ENCODE measurements around the gene ZNF525. TPM values are rescaled to one million over a fixed set of nuclear protein-coding genes. Genes with fewer than 3 reads are reported as not detected.

ZNF525 gene
- total and polyA plus RNA-seq, 7 experiments from 2014 or later, result 11.5 to 33.7 (median 19.7) TPM

DNA sequence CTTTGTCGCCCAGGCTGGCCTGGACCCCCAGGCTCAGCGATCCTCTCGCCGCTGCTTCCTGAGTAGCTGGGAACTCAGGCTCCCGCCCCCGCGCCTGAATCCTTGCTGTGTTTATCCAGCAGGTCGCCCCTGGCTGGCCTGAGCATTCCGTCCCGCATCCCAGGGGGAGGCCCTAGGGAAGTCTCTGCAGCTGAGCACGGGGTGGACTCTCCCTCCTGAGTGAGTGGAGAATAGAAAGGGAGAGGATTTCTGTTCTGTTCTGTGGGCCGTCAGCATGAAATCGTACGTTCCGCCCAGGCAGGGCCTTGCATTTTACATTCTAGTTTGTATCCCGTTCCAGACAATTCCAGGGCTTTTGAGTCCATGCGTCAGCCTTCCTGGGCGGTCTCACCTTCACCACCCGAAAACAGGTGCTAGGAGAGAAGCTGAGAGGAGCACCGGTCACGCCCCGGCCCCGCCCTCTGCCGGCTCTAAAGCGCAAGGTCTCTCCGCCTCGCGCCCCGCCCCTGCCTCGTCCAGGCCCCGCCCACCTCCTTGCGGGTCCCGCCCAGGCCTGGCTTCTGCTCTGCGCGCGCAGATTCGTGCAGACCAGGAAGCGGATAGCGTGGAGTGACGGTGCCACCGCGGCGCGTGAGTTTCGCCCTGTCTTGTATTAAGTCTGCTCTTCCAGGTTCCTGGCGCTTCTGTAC is 66.0 kb downstream of the ZNF525 start, which contains the start of gene ZNF761:
ZNF761 (plus strand) TSS at position 586 of the 689 bp plus-strand sequence. CDS start 15,285 bp downstream, outside the sequence.
- peaks cover 5 to 38% (median 31%) of the 10 kb centered on the region in 5 donors for H3K36me3 Mint-ChIP-seq
- ATAC-seq, result peak; percentile 100
- Histone ChIP-seq H3K9me3 (ENCODE audit: control insufficient read depth in 2 of 3, low read length in 3 of 3) (peaks cover 0 to 8% (median 0%) of the 10 kb centered on the region in 3 experiments), H3K36me3 (ENCODE audit: control insufficient read depth in 2 of 3, insufficient read depth in 3 of 3, low read length in 3 of 3) (peaks cover 0 to 21% (median 9%) of the 10 kb centered on the region in 3 experiments), H3K27me3 (ENCODE audit: control insufficient read depth in 2 of 2, insufficient read depth in 2 of 2, low read length in 2 of 2) (no peaks in the 10 kb centered on the region), H3K4me3 (ENCODE audit: low read length) (peak within 1 kb of the TSS; percentile 91), H3K4me1 (ENCODE audit: control insufficient read depth in 2 of 2, insufficient read depth in 2 of 2, low read length in 2 of 2) (peaks cover 6 to 16% of the 10 kb centered on the region in 2 donors), H3K27ac (ENCODE audit: low read depth, low read length) (peak within 1 kb of the TSS; percentile 79)
- H3K4me3 Mint-ChIP-seq, result peak within 1 kb of the TSS; percentile 94 to 99 (median 97)
- H3K4me1 Mint-ChIP-seq, result peaks cover 20 to 55% (median 35%) of the 10 kb centered on the region in 7 donors
- CTCF ChIA-PET, result no interaction called here
- no peaks in the 10 kb centered on the region for H3K27me3 Mint-ChIP-seq
- peaks cover 0 to 24% (median 6%) of the 10 kb centered on the region in 11 donors for H3K9me3 Mint-ChIP-seq
- peak; percentile 94 to 99 (median 98) for DNase-seq
- H3K27ac Mint-ChIP-seq, result peak within 1 kb of the TSS; percentile 90 to 99 (median 96)
- intact Hi-C loops (cut with micrococcal nuclease), result loop anchor here (1.0 to 2.0 kb wide), 10 partner anchors 36 to 534 kb away; partner anchors contain the start of genes ZNF525 (in 2 of the 2), ZNF765 (in 2 of the 2), ZNF813 (in 2 of the 2) and ZNF160 (in 1 of the 2)
- POLR2A ChIA-PET, result interaction anchor here (0.6 to 1.2 kb wide), 3 partner anchors 234 to 905 kb away, joined by 3 read pairs; no protein-coding TSS in a partner anchor

- H3K4me1 ChIP-seq (ENCODE audit: control insufficient read depth in 2 of 2, insufficient read depth in 2 of 2, low read length in 2 of 2), result peaks cover 6 to 16% of the 10 kb centered on the region in 2 donors
- peaks cover 0 to 25% (median 9%) of the 10 kb centered on the region in 3 experiments for H3K36me3 ChIP-seq (ENCODE audit: control insufficient read depth in 2 of 3, insufficient read depth in 3 of 3, low read length in 3 of 3)
- peak overlapping the region; percentile 79 for H3K27ac ChIP-seq (ENCODE audit: low read depth, low read length)
- POLR2A ChIA-PET, result interaction anchor here (0.6 to 1.5 kb wide), 3 partner anchors 88 to 906 kb away, joined by 3 to 4 read pairs (median 3); no protein-coding TSS in a partner anchor
- CTCF ChIA-PET, result no interaction called here
- ATAC-seq, result peak; percentile 38
- intact Hi-C loops (cut with micrococcal nuclease), result loop anchor here in 1 of 2 donors (2.0 kb wide), 1 partner anchor 99 kb away; the partner anchor contains the start of gene ZNF845
- H3K4me3 ChIP-seq (ENCODE audit: low read length), result peak overlapping the region; percentile 91
- Mint-ChIP-seq H3K36me3 (peaks cover 5 to 43% (median 35%) of the 10 kb centered on the region in 5 donors), H3K9me3 (peaks cover 0 to 30% (median 7%) of the 10 kb centered on the region in 11 donors), H3K27ac (peak overlapping the region; percentile 90 to 99 (median 96)), H3K4me3 (peak overlapping the region; percentile 94 to 99 (median 97)), H3K4me1 (peaks cover 20 to 55% (median 35%) of the 10 kb centered on the region in 7 donors), H3K27me3 (no peaks in the 10 kb centered on the region)
- peak in 3 of 9 donors; percentile 5 to 30 (median 25) for DNase-seq
- H3K9me3 ChIP-seq (ENCODE audit: control insufficient read depth in 2 of 3, low read length in 3 of 3), result peaks cover 0 to 13% (median 0%) of the 10 kb centered on the region in 3 experiments
- no peaks in the 10 kb centered on the region for H3K27me3 ChIP-seq (ENCODE audit: control insufficient read depth in 2 of 2, insufficient read depth in 2 of 2, low read length in 2 of 2)
Observed at GRCh38 chr19:53432088-53432661, 66.7 kb downstream of the ZNF525 start.

Other genes with a start within 250 kb of the ZNF525 start
- 1 to 10 TPM in 2 of 5 experiments, under 1 TPM in 3; 0.58 to 2.1 (median 0.98) TPM for gene ZNF415, start 232.8 kb upstream of the ZNF525 start, total RNA-seq
- 1 to 10 TPM; 2.2 to 3.6 TPM for gene ZNF415, start 232.8 kb upstream of the ZNF525 start, polyA plus RNA-seq
- gene ZNF347, start 206.7 kb upstream of the ZNF525 start, total RNA-seq, result 10 to 100 TPM in 2 of 5 experiments, 1 to 10 TPM in 3; 3.3 to 26.9 (median 7.3) TPM
- 1 to 10 TPM; 6.5 to 9.5 TPM for gene ZNF347, start 206.7 kb upstream of the ZNF525 start, polyA plus RNA-seq
- 1 to 10 TPM; 1.6 to 5.9 (median 3.3) TPM for gene ZNF665, start 172.3 kb upstream of the ZNF525 start, total RNA-seq
- 10 to 100 TPM; 12.2 to 13.7 TPM for gene ZNF665, start 172.3 kb upstream of the ZNF525 start, polyA plus RNA-seq
- 10 to 100 TPM in 2 of 5 experiments, 1 to 10 TPM in 3; 2.2 to 25.9 (median 7.4) TPM for gene ZNF677, start 110.8 kb upstream of the ZNF525 start, total RNA-seq
- 10 to 100 TPM; 20.5 to 29.9 TPM for gene ZNF677, start 110.8 kb upstream of the ZNF525 start, polyA plus RNA-seq
- not detected for gene VN1R2, start 107.4 kb upstream of the ZNF525 start, total RNA-seq
- gene VN1R2, start 107.4 kb upstream of the ZNF525 start, polyA plus RNA-seq, result not detected
- gene VN1R4, start 98.0 kb upstream of the ZNF525 start, total RNA-seq, result not detected
- gene VN1R4, start 98.0 kb upstream of the ZNF525 start, polyA plus RNA-seq, result not detected
- 10 to 100 TPM in 3 of 5 experiments, 1 to 10 TPM in 2; 4.6 to 18.9 (median 11.1) TPM for gene ZNF845, start 32.0 kb upstream of the ZNF525 start, total RNA-seq
- gene ZNF845, start 32.0 kb upstream of the ZNF525 start, polyA plus RNA-seq, result 10 to 100 TPM in 1 of 2 donors, 1 to 10 TPM in 1; 6.5 to 19.8 TPM
- gene ZNF765, start 29.4 kb downstream of the ZNF525 start, total RNA-seq, result 10 to 100 TPM in 3 of 5 experiments, 1 to 10 TPM in 2; 5.1 to 19.5 (median 11.4) TPM
- 10 to 100 TPM in 1 of 2 donors, 1 to 10 TPM in 1; 6.9 to 13.1 TPM for gene ZNF765, start 29.4 kb downstream of the ZNF525 start, polyA plus RNA-seq
- 10 to 100 TPM in 3 of 5 experiments, 1 to 10 TPM in 2; 8.0 to 18.8 (median 13.1) TPM for gene ZNF761, start 66.3 kb downstream of the ZNF525 start, total RNA-seq
- gene ZNF761, start 66.3 kb downstream of the ZNF525 start, polyA plus RNA-seq, result 10 to 100 TPM; 12.6 to 13.9 TPM
- 10 to 100 TPM in 1 of 5 experiments, 1 to 10 TPM in 4; 2.5 to 11.2 (median 4.6) TPM for gene ZNF813, start 102.0 kb downstream of the ZNF525 start, total RNA-seq
- 1 to 10 TPM; 3.9 to 7.0 TPM for gene ZNF813, start 102.0 kb downstream of the ZNF525 start, polyA plus RNA-seq
- 100 to 1,000 TPM in 2 of 5 experiments, 10 to 100 TPM in 3; 18.1 to 318 (median 68.6) TPM for gene ZNF331, start 172.4 kb downstream of the ZNF525 start, total RNA-seq
- gene ZNF331, start 172.4 kb downstream of the ZNF525 start, polyA plus RNA-seq, result 10 to 100 TPM; 35.0 to 52.1 TPM